ENCODE data around the gene CLPTM1. TPM values are rescaled to one million over a fixed set of nuclear protein-coding genes. Genes with fewer than 3 reads are reported as not detected.

CLPTM1 gene
- total RNA-seq, 2 donors from 2014 or later: 82.7 to 94.4 TPM

- Histone ChIP-seq H3K27ac (ENCODE audit: low read depth, low read length) (no peak overlapping the region), H3K4me3 (ENCODE audit: low read length) (no peak overlapping the region), H3K36me3 (ENCODE audit: control insufficient read depth, insufficient read depth, low read length) (peaks cover 14% of the 10 kb centered on the region), H3K9ac (ENCODE audit: extremely low read depth, low read length, poor library complexity, severe bottlenecking) (no peak overlapping the region), H3K27me3 (ENCODE audit: control insufficient read depth, insufficient read depth, low read length, poor library complexity, severe bottlenecking) (no peaks in the 10 kb centered on the region), H3K9me3 (ENCODE audit: control insufficient read depth, low read length) (no peaks in the 10 kb centered on the region), H3K4me1 (ENCODE audit: control insufficient read depth, insufficient read depth, low read length) (no peaks in the 10 kb centered on the region)
- Mint-ChIP-seq H3K4me1 (peaks cover 2% of the 10 kb centered on the region), H3K36me3 (ENCODE audit: low read depth) (peaks cover 17% of the 10 kb centered on the region), H3K27ac (no peak overlapping the region), H3K9me3 (no peaks in the 10 kb centered on the region), H3K27me3 (ENCODE audit: insufficient read depth) (peaks cover 10% of the 10 kb centered on the region), H3K4me3 (no peak overlapping the region)
- no peak for TF ChIP-seq CTCF (conservative IDR thresholded peaks at IDR 0.05)
- DNase-seq: no peak
- 97 to 100% methylated on average over 2 of the region's 4 CpGs for WGBS, 2 experiments (ENCODE audit: insufficient coverage in 1 of 2, insufficient read length in 1 of 2)
Measured at GRCh38 chr19:45003485-45003884, 48.3 kb downstream of the CLPTM1 start.

GRCh38 chr19:45005787-45006186 lies 50.6 kb downstream of the CLPTM1 start:
- Histone ChIP-seq H3K4me1 (ENCODE audit: control insufficient read depth, insufficient read depth, low read length) (no peaks in the 10 kb centered on the region), H3K27ac (ENCODE audit: low read depth, low read length) (no peak overlapping the region), H3K9ac (ENCODE audit: extremely low read depth, low read length, poor library complexity, severe bottlenecking) (no peak overlapping the region), H3K9me3 (ENCODE audit: control insufficient read depth, low read length) (no peaks in the 10 kb centered on the region), H3K36me3 (ENCODE audit: control insufficient read depth, insufficient read depth, low read length) (peaks cover 18% of the 10 kb centered on the region), H3K4me3 (ENCODE audit: low read length) (no peak overlapping the region), H3K27me3 (ENCODE audit: control insufficient read depth, insufficient read depth, low read length, poor library complexity, severe bottlenecking) (no peaks in the 10 kb centered on the region)
- no peaks in the 10 kb centered on the region for H3K9me3 Mint-ChIP-seq
- no peaks in the 10 kb centered on the region for H3K27me3 Mint-ChIP-seq (ENCODE audit: insufficient read depth)
- 92 to 95% methylated on average over 8 to 9 of the region's 9 CpGs for WGBS, 2 experiments (ENCODE audit: insufficient coverage in 1 of 2, insufficient read length in 1 of 2)
- H3K4me3 Mint-ChIP-seq: no peak overlapping the region
- peaks cover 25% of the 10 kb centered on the region for H3K36me3 Mint-ChIP-seq (ENCODE audit: low read depth)
- peak overlapping the region; percentile 53 for H3K27ac Mint-ChIP-seq
- TF ChIP-seq CTCF (conservative IDR thresholded peaks at IDR 0.05): no peak
- DNase-seq: no peak
- peaks cover 2% of the 10 kb centered on the region for H3K4me1 Mint-ChIP-seq

- Histone ChIP-seq H3K9me3 (ENCODE audit: control insufficient read depth, low read length) (no peaks in the 10 kb centered on the region), H3K4me3 (ENCODE audit: low read length) (no peak overlapping the region), H3K36me3 (ENCODE audit: control insufficient read depth, insufficient read depth, low read length) (peaks cover 12% of the 10 kb centered on the region), H3K9ac (ENCODE audit: extremely low read depth, low read length, poor library complexity, severe bottlenecking) (no peak overlapping the region), H3K4me1 (ENCODE audit: control insufficient read depth, insufficient read depth, low read length) (no peaks in the 10 kb centered on the region), H3K27me3 (ENCODE audit: control insufficient read depth, insufficient read depth, low read length, poor library complexity, severe bottlenecking) (no peaks in the 10 kb centered on the region), H3K27ac (ENCODE audit: low read depth, low read length) (no peak overlapping the region)
- Mint-ChIP-seq H3K27me3 (ENCODE audit: insufficient read depth) (no peaks in the 10 kb centered on the region), H3K4me1 (no peaks in the 10 kb centered on the region), H3K4me3 (no peak overlapping the region), H3K9me3 (no peaks in the 10 kb centered on the region), H3K27ac (peak overlapping the region; percentile 58), H3K36me3 (ENCODE audit: low read depth) (peaks cover 21% of the 10 kb centered on the region)
- TF ChIP-seq CTCF (conservative IDR thresholded peaks at IDR 0.05): no peak
- 87 to 88% methylated on average over 9 to 10 of the region's 10 CpGs for WGBS, 2 experiments (ENCODE audit: insufficient coverage in 1 of 2, insufficient read length in 1 of 2)
- peak; percentile 61 for DNase-seq
Measured at GRCh38 chr19:45008552-45008951, 53.4 kb downstream of the CLPTM1 start.

All from endodermal cell (in vitro differentiated cells).